HG03045 (cell line): Measurements from ENCODE around the gene CLCN2.
A peak's percentile ranks its signal among the peaks of the same experiment; 100 is the strongest.

Source experiments
- ATAC-seq: cut with Tn5 transposase; IDR thresholded peaks from one replicate; pipeline ENCODE4 v1.9.1; 2021; ENCODE audit warnings: mild to moderate bottlenecking, moderate library complexity; ENCODE audit not compliant: unreplicated experiment

CLCN2 gene

GRCh38 chr3:184300378-184300720 is 61.1 kb downstream of the CLCN2 start:
- no peak for ATAC-seq

GRCh38 chr3:184299488-184300377 is 61.7 kb downstream of the CLCN2 start:
- ATAC-seq = no peak

- peak; percentile 93 for ATAC-seq
Measured at GRCh38 chr3:184298759-184299487, 62.5 kb downstream of the CLCN2 start, which contains the start of gene PSMD2. PSMD2 (plus strand) TSS chr3:184299241; CDS start chr3:184299267, 26 bp downstream.

DNA sequence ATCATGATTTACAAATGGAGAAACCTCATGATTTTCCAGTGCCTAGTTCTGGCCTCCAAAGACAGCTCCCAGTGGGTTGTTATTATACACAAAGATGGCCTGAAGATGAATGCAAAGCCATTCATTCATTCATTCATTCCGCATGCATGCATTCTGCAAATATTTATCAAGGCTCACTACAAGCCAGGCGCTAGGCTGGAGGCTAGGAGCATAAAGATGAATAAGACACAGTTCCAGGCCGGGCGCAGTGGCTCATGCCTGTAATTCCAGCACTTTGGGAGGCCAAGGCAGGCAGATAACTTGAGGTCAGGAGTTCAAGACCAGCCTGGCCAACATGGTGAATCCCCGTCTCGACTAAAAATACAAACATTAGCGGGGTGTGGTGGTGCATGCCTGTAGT is 64.8 kb downstream of the CLCN2 start:
- no peak for ATAC-seq
